Measurements from ENCODE around the gene DLG2.
"Not testable (repeated sequence)": the region's sequence is repeated elsewhere in the genome, so short reads cannot be mapped to it uniquely, and the experiment has no call there.

The DLG2 gene

GRCh38 chr11:85377901-85378300, 249.2 kb downstream of the DLG2 start:
- no peak for DNase-seq
- no peak overlapping the region for H3K27ac ChIP-seq (ENCODE audit: insufficient read depth in 1 of 2, low read depth in 1 of 2, low read length in 2 of 2, poor library complexity in 1 of 2, severe bottlenecking in 2 of 2)
- no peaks in the 10 kb centered on the region for H3K36me3 ChIP-seq (ENCODE audit: control insufficient read depth in 4 of 4, insufficient read depth in 4 of 4, low read length in 3 of 4)
- no peaks in the 10 kb centered on the region for H3K4me1 ChIP-seq (ENCODE audit: control extremely low read depth in 1 of 4, control insufficient read depth in 4 of 4, insufficient read depth in 4 of 4, low read length in 3 of 4)
- H3K4me3 ChIP-seq (ENCODE audit: control insufficient read depth in 1 of 7, extremely low read depth in 1 of 7, insufficient read depth in 4 of 7, low read depth in 2 of 7, low read length in 6 of 7): no peak overlapping the region
- peaks cover 0 to 10% (median 0%) of the 10 kb centered on the region in 5 experiments for H3K9me3 ChIP-seq (ENCODE audit: control extremely low read depth in 1 of 5, control insufficient read depth in 4 of 5, insufficient read depth in 2 of 5, low read depth in 1 of 5, low read length in 4 of 5)
- POLR2A ChIA-PET: no interaction called here
- H3K27me3 ChIP-seq (replicated peaks in 2 of 5; ENCODE audit: control insufficient read depth in 4 of 5, insufficient read depth in 5 of 5, low read length in 4 of 5): no peaks in the 10 kb centered on the region
- CTCF ChIA-PET: no interaction called here

- H3K9me3 ChIP-seq (ENCODE audit: control extremely low read depth in 1 of 5, control insufficient read depth in 4 of 5, insufficient read depth in 2 of 5, low read depth in 1 of 5, low read length in 4 of 5): no peaks in the 10 kb centered on the region
- H3K4me1 ChIP-seq (ENCODE audit: control extremely low read depth in 1 of 4, control insufficient read depth in 4 of 4, insufficient read depth in 4 of 4, low read length in 3 of 4): no peaks in the 10 kb centered on the region
- no peak overlapping the region for H3K27ac ChIP-seq (ENCODE audit: insufficient read depth in 1 of 2, low read depth in 1 of 2, low read length in 2 of 2, poor library complexity in 1 of 2, severe bottlenecking in 2 of 2)
- 100% methylated on average over 1 of the region's 6 CpGs for WGBS (ENCODE audit: insufficient coverage)
- H3K27me3 ChIP-seq (replicated peaks in 2 of 5; ENCODE audit: control insufficient read depth in 4 of 5, insufficient read depth in 5 of 5, low read length in 4 of 5): no peaks in the 10 kb centered on the region
- CTCF ChIA-PET: no interaction called here
- no peak for DNase-seq
- POLR2A ChIA-PET: no interaction called here
- no peak overlapping the region for H3K4me3 ChIP-seq (ENCODE audit: control insufficient read depth in 1 of 7, extremely low read depth in 1 of 7, insufficient read depth in 4 of 7, low read depth in 2 of 7, low read length in 6 of 7)
- H3K36me3 ChIP-seq (ENCODE audit: control insufficient read depth in 4 of 4, insufficient read depth in 4 of 4, low read length in 3 of 4): no peaks in the 10 kb centered on the region
Measured at GRCh38 chr11:85359859-85360258, 267.3 kb downstream of the DLG2 start.

- H3K4me1 ChIP-seq (ENCODE audit: control extremely low read depth in 1 of 4, control insufficient read depth in 4 of 4, insufficient read depth in 4 of 4, low read length in 3 of 4): no peaks in the 10 kb centered on the region
- no peaks in the 10 kb centered on the region for H3K27me3 ChIP-seq (replicated peaks in 2 of 5; ENCODE audit: control insufficient read depth in 4 of 5, insufficient read depth in 5 of 5, low read length in 4 of 5)
- ChIA-PET CTCF (no interaction called here), POLR2A (no interaction called here)
- no peak for DNase-seq
- H3K9me3 ChIP-seq (ENCODE audit: control extremely low read depth in 1 of 5, control insufficient read depth in 4 of 5, insufficient read depth in 2 of 5, low read depth in 1 of 5, low read length in 4 of 5): peaks cover 0 to 2% (median 0%) of the 10 kb centered on the region in 5 experiments
- no peak overlapping the region for H3K27ac ChIP-seq (ENCODE audit: insufficient read depth in 1 of 2, low read depth in 1 of 2, low read length in 2 of 2, poor library complexity in 1 of 2, severe bottlenecking in 2 of 2)
- H3K36me3 ChIP-seq (ENCODE audit: control insufficient read depth in 4 of 4, insufficient read depth in 4 of 4, low read length in 3 of 4): no peaks in the 10 kb centered on the region
- no peak overlapping the region for H3K4me3 ChIP-seq (ENCODE audit: control insufficient read depth in 1 of 7, extremely low read depth in 1 of 7, insufficient read depth in 4 of 7, low read depth in 2 of 7, low read length in 6 of 7)
Measured at GRCh38 chr11:85355921-85356320, 271.2 kb downstream of the DLG2 start.

- H3K4me3 ChIP-seq (ENCODE audit: control insufficient read depth in 1 of 7, extremely low read depth in 1 of 7, insufficient read depth in 4 of 7, low read depth in 2 of 7, low read length in 6 of 7); CTCF ChIA-PET; H3K27me3 ChIP-seq (replicated peaks in 2 of 5; ENCODE audit: control insufficient read depth in 4 of 5, insufficient read depth in 5 of 5, low read length in 4 of 5); DNase-seq; H3K9me3 ChIP-seq (ENCODE audit: control extremely low read depth in 1 of 5, control insufficient read depth in 4 of 5, insufficient read depth in 2 of 5, low read depth in 1 of 5, low read length in 4 of 5); H3K36me3 ChIP-seq (ENCODE audit: control insufficient read depth in 4 of 4, insufficient read depth in 4 of 4, low read length in 3 of 4); H3K27ac ChIP-seq (ENCODE audit: insufficient read depth in 1 of 2, low read depth in 1 of 2, low read length in 2 of 2, poor library complexity in 1 of 2, severe bottlenecking in 2 of 2); H3K4me1 ChIP-seq (ENCODE audit: control extremely low read depth in 1 of 4, control insufficient read depth in 4 of 4, insufficient read depth in 4 of 4, low read length in 3 of 4); POLR2A ChIA-PET: not testable (repeated sequence)
- WGBS (ENCODE audit: insufficient coverage): no CpG with 5 or more reads among the region's 2 CpGs
Measured at GRCh38 chr11:85349539-85349938, 277.6 kb downstream of the DLG2 start.

GRCh38 chr11:85348945-85349344, 278.2 kb downstream of the DLG2 start:
- CTCF ChIA-PET: no interaction called here
- Histone ChIP-seq H3K9me3 (ENCODE audit: control extremely low read depth in 1 of 5, control insufficient read depth in 4 of 5, insufficient read depth in 2 of 5, low read depth in 1 of 5, low read length in 4 of 5) (peaks cover 0 to 2% (median 0%) of the 10 kb centered on the region in 5 experiments), H3K4me1 (ENCODE audit: control extremely low read depth in 1 of 4, control insufficient read depth in 4 of 4, insufficient read depth in 4 of 4, low read length in 3 of 4) (no peaks in the 10 kb centered on the region), H3K27ac (ENCODE audit: insufficient read depth in 1 of 2, low read depth in 1 of 2, low read length in 2 of 2, poor library complexity in 1 of 2, severe bottlenecking in 2 of 2) (no peak overlapping the region), H3K36me3 (ENCODE audit: control insufficient read depth in 4 of 4, insufficient read depth in 4 of 4, low read length in 3 of 4) (no peaks in the 10 kb centered on the region), H3K4me3 (ENCODE audit: control insufficient read depth in 1 of 7, extremely low read depth in 1 of 7, insufficient read depth in 4 of 7, low read depth in 2 of 7, low read length in 6 of 7) (no peak overlapping the region), H3K27me3 (replicated peaks in 2 of 5; ENCODE audit: control insufficient read depth in 4 of 5, insufficient read depth in 5 of 5, low read length in 4 of 5) (no peaks in the 10 kb centered on the region)
- DNase-seq: no peak
- POLR2A ChIA-PET: no interaction called here

GRCh38 chr11:85347291-85347690, 279.9 kb downstream of the DLG2 start:
- Histone ChIP-seq H3K9me3 (ENCODE audit: control extremely low read depth in 1 of 5, control insufficient read depth in 4 of 5, insufficient read depth in 2 of 5, low read depth in 1 of 5, low read length in 4 of 5) (no peaks in the 10 kb centered on the region), H3K4me1 (ENCODE audit: control extremely low read depth in 1 of 4, control insufficient read depth in 4 of 4, insufficient read depth in 4 of 4, low read length in 3 of 4) (no peaks in the 10 kb centered on the region), H3K27me3 (replicated peaks in 2 of 5; ENCODE audit: control insufficient read depth in 4 of 5, insufficient read depth in 5 of 5, low read length in 4 of 5) (no peaks in the 10 kb centered on the region), H3K4me3 (ENCODE audit: control insufficient read depth in 1 of 7, extremely low read depth in 1 of 7, insufficient read depth in 4 of 7, low read depth in 2 of 7, low read length in 6 of 7) (no peak overlapping the region), H3K36me3 (ENCODE audit: control insufficient read depth in 4 of 4, insufficient read depth in 4 of 4, low read length in 3 of 4) (no peaks in the 10 kb centered on the region), H3K27ac (ENCODE audit: insufficient read depth in 1 of 2, low read depth in 1 of 2, low read length in 2 of 2, poor library complexity in 1 of 2, severe bottlenecking in 2 of 2) (no peak overlapping the region)
- WGBS (ENCODE audit: insufficient coverage): 100% methylated on average over 1 of the region's 1 CpG
- ChIA-PET CTCF (no interaction called here), POLR2A (no interaction called here)
- no peak for DNase-seq

- H3K4me1 ChIP-seq (ENCODE audit: control extremely low read depth in 1 of 4, control insufficient read depth in 4 of 4, insufficient read depth in 4 of 4, low read length in 3 of 4): no peaks in the 10 kb centered on the region
- 98% methylated on average over 6 of the region's 6 CpGs for whole genome bisulfite sequencing (ENCODE audit: insufficient coverage)
- POLR2A ChIA-PET: no interaction called here
- CTCF ChIA-PET: no interaction called here
- H3K9me3 ChIP-seq (ENCODE audit: control extremely low read depth in 1 of 5, control insufficient read depth in 4 of 5, insufficient read depth in 2 of 5, low read depth in 1 of 5, low read length in 4 of 5): no peaks in the 10 kb centered on the region
- no peak for DNase-seq
- no peaks in the 10 kb centered on the region for H3K36me3 ChIP-seq (ENCODE audit: control insufficient read depth in 4 of 4, insufficient read depth in 4 of 4, low read length in 3 of 4)
- H3K27ac ChIP-seq (ENCODE audit: insufficient read depth in 1 of 2, low read depth in 1 of 2, low read length in 2 of 2, poor library complexity in 1 of 2, severe bottlenecking in 2 of 2): no peak overlapping the region
- no peaks in the 10 kb centered on the region for H3K27me3 ChIP-seq (replicated peaks in 2 of 5; ENCODE audit: control insufficient read depth in 4 of 5, insufficient read depth in 5 of 5, low read length in 4 of 5)
- no peak overlapping the region for H3K4me3 ChIP-seq (ENCODE audit: control insufficient read depth in 1 of 7, extremely low read depth in 1 of 7, insufficient read depth in 4 of 7, low read depth in 2 of 7, low read length in 6 of 7)
Measured at GRCh38 chr11:85346484-85346883, 280.7 kb downstream of the DLG2 start.

GRCh38 chr11:85340846-85341245, 286.3 kb downstream of the DLG2 start:
- H3K27ac ChIP-seq (ENCODE audit: insufficient read depth in 1 of 2, low read depth in 1 of 2, low read length in 2 of 2, poor library complexity in 1 of 2, severe bottlenecking in 2 of 2); H3K4me1 ChIP-seq (ENCODE audit: control extremely low read depth in 1 of 4, control insufficient read depth in 4 of 4, insufficient read depth in 4 of 4, low read length in 3 of 4); POLR2A ChIA-PET; DNase-seq; CTCF ChIA-PET; H3K4me3 ChIP-seq (ENCODE audit: control insufficient read depth in 1 of 7, extremely low read depth in 1 of 7, insufficient read depth in 4 of 7, low read depth in 2 of 7, low read length in 6 of 7); H3K36me3 ChIP-seq (ENCODE audit: control insufficient read depth in 4 of 4, insufficient read depth in 4 of 4, low read length in 3 of 4); H3K9me3 ChIP-seq (ENCODE audit: control extremely low read depth in 1 of 5, control insufficient read depth in 4 of 5, insufficient read depth in 2 of 5, low read depth in 1 of 5, low read length in 4 of 5); H3K27me3 ChIP-seq (replicated peaks in 2 of 5; ENCODE audit: control insufficient read depth in 4 of 5, insufficient read depth in 5 of 5, low read length in 4 of 5): not testable (repeated sequence)
- WGBS (ENCODE audit: insufficient coverage): 100% methylated on average over 1 of the region's 3 CpGs

All from common myeloid progenitor, CD34-positive (primary cell).